GM18873 (cell line): ENCODE results near the gene ARHGEF25.
"Not testable (repeated sequence)": the region's sequence is repeated elsewhere in the genome, so short reads cannot be mapped to it uniquely, and the experiment has no call there.

Experiments
- ATAC-seq: cut with Tn5 transposase; IDR thresholded peaks from one replicate; pipeline ENCODE4 v1.9.1; 2021; ENCODE audit warnings: mild to moderate bottlenecking, moderate library complexity, moderate number of reproducible peaks; ENCODE audit not compliant: unreplicated experiment, low FRiP score

ARHGEF25 gene

DNA sequence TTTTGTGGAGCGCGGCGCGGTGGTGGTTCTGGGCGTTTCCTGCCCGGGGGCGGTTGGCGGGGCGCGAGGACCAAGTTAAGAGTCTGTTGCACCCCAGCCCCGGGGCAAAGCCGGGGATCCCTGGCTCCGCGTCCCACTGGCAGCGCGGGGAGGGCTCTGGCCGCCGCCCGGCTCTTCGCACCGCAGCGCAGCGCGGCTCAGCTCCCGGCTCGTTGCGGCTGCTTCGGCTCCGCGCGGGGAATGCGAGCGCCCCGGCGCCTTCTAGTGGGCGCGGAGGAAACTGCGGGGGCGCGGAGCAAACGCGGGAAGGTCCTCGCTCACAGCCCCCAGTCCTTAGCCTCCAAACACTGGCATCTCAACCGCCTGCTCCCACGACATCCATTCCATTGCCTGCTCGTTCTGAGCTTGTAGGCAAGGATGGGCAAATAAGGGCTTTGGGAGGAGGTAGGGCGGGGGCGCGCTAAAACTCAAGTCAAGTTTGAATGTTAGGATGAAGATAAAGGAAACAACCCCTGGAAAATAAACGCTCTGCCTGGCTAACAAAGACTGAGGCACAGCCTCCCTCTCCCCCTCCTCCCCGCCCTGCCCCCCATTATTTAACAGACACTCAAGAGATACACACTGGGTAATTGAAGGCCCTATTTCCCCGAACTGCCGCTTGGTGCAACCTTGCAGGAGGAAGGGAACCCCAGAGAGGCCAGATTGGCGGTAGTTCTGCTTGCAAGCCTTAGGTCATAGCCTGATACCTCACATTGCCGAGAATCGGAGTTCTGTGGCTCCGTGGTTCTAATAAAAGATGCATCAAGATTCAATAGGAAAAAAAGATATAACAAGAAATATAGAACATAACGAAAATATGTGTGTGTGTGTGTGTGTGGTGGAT, 22.0 kb downstream of the ARHGEF25 start, which contains the start of gene B4GALNT1:
B4GALNT1 (minus strand) TSS at position 244 of the 883 bp plus-strand sequence. CDS start 1,069 bp downstream, outside the sequence.
- ATAC-seq: no peak

DNA sequence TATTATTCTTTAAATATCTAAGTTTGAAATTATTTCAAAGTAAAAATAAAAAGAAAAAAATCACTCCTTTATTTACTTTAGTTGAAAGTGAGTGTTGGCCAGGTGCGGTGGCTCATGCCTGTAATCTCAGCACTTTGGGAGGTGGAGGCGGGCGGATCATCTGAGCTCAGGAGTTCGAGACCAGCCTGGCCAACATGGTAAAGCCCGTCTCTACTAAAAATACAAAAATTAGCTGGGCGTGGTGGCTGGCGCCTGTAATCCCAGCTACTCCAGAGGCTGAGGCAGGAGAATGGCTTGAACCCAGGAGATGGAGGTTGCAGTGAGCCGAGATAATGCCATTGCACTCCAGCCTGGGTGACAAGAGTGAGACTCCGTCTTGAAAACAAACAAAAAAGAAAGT, 25.5 kb downstream of the ARHGEF25 start:
- not testable (repeated sequence) for ATAC-seq

DNA sequence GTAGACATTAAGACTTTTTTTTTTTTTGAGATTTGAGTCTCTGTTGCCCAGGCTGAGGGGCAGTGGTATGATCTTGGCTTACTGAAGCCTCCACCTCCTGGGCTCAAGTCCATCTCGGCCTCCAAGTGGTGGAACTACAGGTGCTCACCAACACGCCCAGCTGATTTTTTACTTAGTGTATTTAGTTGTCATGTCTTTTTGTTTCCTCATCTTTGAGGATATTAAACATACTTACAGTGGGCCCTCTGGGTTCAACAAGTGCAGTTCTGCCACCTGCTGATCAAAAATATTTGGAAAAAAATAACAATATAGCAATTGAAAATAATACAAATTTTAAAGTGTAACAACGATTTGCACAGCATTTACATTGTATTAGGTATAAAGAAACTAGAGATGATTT, 26.1 kb downstream of the ARHGEF25 start:
- no peak for ATAC-seq

DNA sequence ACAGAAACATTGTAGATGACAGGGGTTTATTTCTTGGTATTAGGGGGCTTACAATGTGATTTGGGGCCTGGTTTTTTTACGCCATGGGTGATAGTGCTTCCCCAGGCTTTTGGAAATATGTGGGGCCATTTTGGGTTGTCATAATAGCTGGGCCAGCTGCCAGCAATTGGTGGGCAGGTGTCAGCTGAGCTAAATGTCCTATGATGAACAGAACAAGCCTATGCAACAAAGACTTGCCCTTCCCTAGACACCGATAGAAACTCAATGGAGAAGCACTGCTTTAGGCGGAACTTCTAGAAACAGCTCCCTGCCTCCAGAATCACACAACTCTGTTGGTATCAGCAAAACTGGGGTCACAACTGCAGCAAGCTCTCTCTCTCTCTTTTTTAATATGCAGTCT, 26.9 kb downstream of the ARHGEF25 start:
- no peak for ATAC-seq

DNA sequence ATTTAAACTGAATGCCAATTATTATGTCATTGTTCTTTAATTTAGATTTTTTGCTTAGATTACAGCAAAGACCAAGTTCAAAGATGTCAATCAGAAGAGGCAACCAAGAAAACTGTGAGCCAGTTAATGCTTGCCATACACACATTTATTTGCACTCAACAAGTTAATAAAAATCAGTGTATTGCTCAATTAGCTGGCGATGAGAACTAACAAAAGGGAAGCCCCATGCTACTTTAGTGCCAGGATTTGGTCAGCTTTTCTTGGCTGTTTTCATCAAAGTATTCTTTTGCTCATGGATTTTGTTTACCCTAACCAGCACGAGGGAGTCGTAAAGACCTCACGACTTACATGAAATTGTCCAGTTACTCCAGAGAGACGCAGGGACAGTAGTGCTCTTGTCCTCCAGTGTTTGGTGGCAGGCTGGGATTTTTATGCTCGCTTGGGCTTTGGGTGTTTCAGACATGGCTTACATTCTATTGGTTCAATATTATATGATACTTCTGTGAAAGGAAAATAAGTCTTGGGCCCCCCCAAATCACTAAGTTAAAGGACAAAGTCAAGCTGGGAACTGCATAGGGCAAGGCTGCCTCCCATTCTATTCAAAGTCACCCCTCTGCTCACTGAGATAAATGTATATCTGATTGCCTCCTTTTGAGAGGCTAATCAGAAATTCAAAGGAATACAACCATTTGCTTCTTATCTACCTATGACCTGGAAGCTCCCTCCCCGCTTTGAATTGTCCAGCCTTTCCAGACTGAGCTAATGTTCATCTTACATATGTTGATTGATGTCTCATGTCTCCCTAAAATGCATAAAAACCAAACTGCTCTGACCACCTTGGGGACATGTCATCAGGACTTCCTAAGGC, 29.2 kb downstream of the ARHGEF25 start:
- ATAC-seq: no peak

DNA sequence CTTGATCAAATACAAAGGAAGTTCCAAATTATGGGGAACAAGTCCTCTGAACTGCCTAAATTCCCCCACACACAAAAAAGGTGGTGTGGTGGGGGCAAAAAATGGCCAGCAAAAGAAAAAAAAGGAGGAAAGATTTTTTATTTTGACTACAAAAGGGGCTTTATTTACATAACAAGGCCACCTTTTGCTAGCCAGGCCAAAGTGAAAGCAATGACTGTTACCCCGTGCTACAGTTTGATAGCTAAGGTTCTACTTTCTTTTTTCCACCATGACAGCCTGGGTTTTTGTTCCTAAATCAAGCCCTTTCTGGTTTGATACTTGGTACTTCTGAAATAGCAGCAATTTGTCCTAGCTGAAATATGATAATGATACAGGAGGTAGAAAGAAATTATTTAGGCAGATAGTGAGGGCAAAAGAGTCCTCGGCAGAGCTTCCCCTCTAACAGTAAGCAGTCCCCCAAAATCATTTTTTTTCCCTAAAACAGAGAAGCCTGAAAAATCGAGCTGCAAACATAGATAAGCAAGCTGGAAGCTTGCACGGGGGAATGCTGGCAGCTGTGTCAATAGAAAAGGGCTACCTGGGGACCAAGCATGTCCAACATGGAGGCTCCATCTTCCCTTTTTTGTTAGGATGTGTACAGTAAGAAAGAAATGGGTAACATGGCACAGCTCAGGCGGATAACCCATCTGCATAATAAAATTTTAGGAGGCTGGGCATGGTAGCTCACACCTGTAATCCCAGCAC, 30.6 kb downstream of the ARHGEF25 start:
- no peak for ATAC-seq

DNA sequence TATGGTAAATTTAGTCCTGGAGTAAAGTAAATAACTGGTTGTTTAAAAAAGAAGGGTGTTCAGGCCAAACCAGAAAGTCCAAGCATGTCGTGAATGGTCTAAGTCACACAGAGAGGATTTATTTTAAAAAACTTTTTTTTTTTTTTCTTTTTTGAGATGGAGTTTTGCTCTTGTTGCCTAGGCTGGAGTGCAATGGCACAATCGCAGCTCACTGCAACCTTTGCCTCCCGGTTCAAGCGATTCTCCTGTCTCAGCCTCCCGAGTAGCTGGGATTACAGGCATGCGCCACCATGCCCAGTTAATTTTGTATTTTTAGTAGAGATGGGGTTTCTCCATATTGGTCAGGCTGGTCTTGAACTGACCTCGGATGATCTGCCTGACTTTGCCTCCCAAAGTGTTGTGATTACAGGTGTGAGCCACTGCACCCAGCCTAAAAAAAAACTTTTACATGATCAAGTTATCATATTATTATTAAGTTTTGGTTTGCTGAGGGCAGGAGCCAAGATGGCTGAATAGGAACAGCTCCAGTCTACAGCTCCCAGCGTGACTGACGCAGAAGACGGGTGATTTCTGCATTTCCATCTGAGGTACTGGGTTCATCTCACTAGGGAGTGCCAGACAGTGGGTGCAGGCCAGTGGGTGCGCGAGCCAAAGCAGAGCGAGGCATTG, 34.9 kb downstream of the ARHGEF25 start:
- ATAC-seq: not testable (repeated sequence)

DNA sequence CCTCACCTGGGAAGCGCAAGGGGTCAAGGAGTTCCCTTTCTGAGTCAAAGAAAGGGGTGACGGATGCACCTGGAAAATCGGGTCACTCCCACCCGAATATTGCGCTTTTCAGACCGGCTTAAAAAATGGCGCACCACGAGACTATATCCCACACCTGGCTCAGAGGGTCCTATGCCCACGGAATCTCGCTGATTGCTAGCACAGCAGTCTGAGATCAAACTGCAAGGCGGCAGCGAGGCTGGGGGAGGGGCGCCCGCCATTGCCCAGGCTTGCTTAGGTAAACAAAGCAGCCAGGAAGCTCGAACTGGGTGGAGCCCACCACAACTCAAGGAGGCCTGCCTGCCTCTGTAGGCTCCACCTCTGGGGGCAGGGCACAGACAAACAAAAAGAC, 35.4 kb downstream of the ARHGEF25 start:
- ATAC-seq: not testable (repeated sequence)

DNA sequence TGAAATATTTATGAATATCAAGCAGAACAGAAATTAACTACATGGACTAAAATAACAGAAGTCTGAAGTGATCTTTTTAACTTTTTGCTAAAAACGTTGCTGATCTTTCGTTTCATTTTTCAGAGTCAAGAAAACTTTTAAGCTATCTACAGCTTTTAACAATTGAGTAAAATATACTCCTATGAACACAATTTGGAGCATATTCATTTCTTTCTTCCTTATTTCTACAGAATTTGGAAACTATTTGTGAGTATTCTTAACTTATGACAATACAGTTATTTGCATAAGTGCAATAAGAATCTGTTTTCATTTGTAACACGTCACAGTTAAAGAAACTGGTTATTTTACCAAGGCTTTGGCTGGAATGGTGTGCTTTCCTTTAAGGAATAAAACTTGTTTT, 42.8 kb downstream of the ARHGEF25 start:
- no peak for ATAC-seq

DNA sequence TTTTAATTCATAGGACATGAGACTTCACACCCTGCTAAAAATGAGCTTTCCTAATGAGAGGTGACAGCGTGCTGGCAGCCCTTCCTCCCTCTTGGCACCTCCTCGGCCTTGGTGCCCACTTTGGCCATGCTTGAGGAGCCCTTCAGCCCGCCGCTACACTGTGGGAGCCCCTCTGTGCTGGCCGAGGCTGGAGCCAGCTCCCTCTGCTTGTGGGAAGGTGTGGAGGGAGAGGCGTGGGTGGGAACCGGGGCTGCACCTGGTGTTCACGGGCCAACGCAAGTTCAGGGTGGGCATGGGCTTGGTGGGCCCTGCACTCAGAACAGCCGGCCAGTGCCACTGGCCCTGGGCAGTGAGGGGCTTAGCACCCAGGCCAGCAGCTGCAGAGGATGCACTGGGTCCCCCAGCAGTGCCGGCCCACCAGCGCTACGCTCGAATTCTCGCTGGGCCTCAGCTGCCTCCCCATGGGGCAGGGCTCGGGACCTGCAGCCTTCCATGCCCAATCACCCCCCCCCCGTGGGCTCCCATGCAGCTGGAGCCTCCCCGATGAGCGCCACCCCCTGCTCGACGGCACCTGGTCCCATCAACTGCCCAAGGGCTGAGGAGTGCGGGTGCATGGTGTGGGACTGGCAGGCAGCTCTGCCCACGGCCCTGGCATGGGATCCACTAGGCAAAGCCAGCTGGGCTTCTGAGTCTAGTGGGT, 44.5 kb downstream of the ARHGEF25 start:
- ATAC-seq: no peak

DNA sequence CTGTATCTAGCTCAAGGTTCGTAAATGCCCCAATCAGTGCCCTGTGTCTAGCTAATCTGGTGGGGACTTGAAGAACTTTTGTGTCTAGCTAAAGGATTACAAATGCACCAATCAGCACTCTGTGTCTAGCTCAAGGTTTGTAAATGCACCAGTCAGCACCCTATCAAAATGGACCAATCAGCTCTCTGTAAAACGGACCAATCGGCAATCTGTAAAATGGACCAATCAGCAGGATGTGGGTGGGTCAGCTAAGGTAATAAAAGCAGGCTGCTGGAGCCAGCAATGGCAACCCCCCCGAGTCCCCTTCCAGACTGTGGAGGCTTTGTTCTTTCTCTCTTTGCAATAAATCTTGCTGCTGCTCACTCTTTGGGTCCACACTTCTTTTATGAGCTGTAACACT, 45.2 kb downstream of the ARHGEF25 start:
- ATAC-seq: not testable (repeated sequence)

DNA sequence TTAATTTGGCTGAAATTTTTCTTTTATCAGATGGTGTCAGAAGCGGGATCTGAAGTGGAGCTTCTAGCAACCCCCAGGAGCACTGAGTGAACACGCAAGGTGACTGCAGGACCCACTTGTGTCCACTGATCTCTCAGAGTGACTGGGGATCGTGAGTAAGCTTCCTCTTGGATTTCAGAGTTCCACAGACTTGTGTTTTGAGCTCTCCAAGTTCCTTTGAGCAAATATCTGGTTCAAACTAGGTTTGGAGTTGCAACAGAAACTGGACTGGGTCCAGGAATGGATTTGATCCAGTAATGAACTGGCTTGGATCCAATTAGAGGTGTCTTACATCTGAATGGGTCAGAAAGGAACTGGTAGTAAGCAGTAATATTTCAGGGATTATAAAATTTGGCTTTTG, 46.5 kb downstream of the ARHGEF25 start:
- no peak for ATAC-seq

DNA sequence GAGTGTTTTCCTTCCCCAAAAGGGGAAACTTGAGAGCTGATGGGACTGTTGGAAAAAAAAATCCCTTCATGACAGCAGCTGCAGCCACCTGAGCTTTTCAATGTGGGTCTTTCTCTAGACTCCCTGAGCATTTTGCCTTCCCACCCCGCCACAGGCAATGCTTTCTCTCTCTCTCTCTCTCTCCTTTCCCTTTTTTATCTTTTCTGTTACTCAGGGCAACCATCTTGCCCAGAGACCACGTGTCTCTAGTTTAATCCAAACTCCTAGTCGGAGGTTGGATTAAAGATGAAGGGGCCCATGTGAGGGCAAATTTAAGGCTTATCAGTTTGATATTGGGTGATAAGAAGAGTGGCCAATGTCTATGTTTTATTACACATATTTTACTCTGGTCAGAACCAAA, 47.7 kb downstream of the ARHGEF25 start:
- no peak for ATAC-seq

DNA sequence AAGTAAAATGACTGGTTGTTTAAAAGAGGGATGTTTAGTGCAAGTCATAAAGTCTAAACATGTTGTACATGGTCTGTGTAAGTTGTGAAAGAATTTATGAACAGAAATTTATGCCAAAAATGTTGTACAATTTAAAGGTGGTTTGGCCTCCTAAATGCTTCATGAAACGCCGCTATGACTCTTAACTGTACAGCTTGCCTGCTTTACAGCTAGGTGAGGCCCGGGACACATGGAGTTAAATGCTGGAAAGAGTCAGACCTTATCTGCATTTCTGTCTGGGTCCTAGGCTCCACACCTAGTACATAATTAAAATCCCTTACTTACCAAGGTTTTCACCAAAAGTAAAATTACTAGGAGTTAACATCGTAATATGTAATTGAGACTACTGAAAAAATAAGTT, 50.1 kb downstream of the ARHGEF25 start:
- ATAC-seq: no peak

DNA sequence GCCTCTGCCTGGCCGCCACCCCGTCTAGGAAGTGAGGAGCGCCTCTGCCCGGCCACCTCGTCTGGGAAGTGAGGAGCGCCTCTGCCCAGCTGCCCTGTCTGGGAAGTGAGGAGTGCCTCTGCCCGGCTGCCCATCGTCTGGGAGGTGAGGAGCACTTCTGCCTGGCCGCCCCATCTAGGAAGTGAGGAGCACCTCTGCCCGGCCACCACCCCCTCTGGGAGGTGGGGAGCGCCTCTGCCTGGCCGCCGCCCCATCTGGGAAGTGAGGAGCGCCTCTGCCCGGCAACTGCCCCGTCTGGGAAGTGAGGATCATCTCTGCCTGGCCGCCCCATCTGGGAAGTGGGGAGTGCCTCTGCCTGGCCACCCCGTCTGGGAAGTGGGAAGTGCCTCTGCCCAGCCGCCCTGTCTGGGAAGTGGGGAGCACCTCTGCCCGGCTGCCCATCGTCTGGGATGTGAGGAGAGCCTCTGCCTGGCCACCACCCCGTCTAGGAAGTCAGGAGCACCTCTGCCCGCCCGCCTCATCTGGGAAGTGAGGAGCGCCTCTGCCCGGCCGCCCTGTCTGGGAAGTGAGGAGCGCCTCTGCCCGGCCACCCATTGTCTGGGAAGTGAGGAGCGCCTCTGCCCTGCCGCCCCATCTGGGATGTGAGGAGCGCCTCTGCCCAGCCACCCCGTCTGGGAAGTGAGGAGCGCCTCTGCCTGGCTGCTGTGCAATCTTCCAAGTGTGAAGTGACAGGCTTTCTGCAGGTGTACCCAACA, 54.0 kb downstream of the ARHGEF25 start:
- not testable (repeated sequence) for ATAC-seq
